Stimulated activated CD8-positive, alpha-beta memory T cell treated with anti-CD3 and anti-CD28 coated beads, Interleukin-12 subunit alpha, Interleukin-12 subunit beta, amount 100 ng/mL, for 1 hour (primary cell): Measurements from ENCODE around the gene PEX26.
"Not testable (repeated sequence)": the region's sequence is repeated elsewhere in the genome, so short reads cannot be mapped to it uniquely, and the experiment has no call there.

ENCODE experiments used
- DNase-seq: peaks from one replicate; pipeline ENCODE4 v3.0.0-alpha.2; 2020; ENCODE audit warnings: low read depth

Gene PEX26

GRCh38 chr22:18077639-18078328 is at the start of gene PEX26:
TSS of gene PEX26 (plus strand) at chr22:18077990. CDS start at chr22:18078377, 387 bp downstream.
- peak; percentile 88 for DNase-seq

GRCh38 chr22:18028817-18029527 is 48.8 kb upstream of the PEX26 start:
- no peak for DNase-seq

- no peak for DNase-seq
Measured at GRCh38 chr22:18029686-18030267, 48.0 kb upstream of the PEX26 start.

DNA sequence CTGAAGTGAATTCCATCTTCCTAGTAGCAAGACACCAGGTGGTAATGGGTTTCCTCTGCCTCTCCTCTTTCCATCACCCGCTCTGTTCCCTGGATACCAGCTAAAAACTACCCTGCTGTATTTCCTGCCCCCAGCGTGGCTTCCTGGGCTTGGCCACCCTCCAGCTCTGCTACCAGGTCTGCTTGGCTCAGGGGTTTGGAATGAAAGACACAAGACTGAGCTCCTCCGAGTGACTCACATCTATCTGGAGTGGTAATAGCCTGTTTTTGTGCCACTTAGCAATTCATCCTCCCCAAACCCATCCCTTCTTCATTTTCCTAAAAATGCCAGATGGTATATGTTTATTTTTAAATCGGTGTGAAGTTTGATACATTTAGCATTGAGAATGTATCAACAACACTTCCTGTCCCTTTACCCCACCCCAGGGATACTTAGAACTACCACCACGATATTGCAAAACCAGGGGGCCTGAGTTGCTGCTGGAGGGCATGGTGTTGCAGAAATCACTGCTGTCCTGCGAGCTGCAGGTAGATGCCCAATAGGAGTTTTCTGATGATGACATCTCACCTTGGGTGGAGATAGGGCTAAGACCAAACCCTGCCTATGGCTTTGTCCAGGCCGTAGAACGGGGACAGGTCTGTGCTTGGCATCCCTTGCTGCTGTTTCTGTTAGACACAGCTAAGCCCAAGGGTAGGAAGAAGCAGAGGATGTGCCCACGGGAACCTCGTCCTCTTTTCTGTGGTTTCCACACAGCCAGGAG is 45.9 kb upstream of the PEX26 start:
- DNase-seq, result no peak

GRCh38 chr22:18032455-18033101 is 45.2 kb upstream of the PEX26 start:
- DNase-seq, result no peak

DNA sequence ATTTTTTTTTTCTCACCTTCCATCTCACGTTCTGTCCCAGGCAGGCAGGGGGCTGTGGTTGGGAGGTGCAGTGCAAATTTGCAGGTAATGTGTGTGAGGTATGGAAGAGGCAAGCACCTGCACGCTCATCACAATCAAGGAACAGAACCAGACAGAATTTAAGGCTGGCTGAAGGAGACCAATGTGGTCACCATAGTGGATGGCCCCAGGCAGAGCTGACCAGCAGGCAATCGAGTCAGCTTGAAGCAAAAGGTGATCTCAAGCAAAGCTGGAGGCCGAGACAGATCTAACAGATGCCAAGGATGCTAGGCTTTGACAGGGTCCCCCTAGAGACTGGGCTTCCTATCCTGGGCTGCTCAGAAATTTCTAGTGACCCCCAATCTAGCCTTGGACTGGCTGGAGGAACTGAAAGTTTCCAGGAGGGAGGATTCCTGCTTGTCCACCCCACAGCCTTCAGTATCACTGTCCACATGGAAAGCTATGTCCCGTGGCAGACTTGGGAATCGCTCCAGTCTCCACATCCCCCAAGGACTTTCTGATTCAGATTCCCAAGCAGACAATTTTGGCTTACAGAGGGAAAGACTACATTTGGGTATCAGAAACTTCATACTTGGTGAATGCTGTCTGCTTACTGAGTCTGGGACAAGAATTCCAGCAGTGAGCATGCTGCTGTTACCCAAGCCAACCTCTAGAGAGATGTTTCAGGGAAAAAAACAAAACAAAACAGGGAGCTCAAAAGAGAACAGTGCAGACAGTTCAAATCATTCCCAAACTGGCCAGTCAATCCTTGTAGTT is 44.4 kb upstream of the PEX26 start:
- no peak for DNase-seq

DNA sequence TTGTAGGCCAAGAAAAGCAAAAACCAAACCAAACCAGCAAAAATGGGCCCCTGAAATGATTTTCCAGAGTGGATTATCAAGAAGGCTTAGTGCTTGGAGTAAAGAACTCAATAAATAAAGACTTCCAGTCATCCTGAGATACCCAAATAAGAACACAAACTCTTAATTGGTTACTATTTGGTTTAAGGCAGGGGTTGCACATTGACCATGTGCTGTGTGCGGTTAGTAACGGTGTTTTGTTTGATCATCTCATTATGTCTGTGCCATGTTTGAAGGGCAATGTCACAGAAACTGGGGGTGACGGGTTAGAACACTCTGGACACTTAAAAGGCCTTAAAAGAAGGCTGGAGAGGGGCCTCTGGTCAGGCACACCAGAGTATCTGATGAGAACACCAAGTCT is 43.7 kb upstream of the PEX26 start:
- no peak for DNase-seq

DNA sequence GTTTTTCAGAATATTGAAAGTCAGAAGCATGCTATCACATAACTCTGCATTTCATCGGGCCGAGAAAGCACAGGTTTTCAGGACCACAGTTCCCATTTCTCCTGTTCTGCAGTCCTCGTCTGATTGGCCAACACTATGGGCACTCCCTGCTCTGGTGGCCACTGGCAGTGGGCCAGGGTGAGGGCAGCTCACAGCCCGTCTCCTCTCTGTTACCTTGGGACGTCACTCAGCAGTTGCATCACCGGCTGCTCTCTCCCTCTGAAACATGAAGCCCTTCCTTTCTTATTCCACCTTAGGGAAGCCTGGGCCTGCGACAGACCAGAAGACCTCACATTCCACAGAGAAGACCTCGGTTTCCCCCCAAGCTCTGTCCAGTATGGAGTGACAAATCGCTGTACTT is 42.0 kb upstream of the PEX26 start:
- DNase-seq, result no peak

DNA sequence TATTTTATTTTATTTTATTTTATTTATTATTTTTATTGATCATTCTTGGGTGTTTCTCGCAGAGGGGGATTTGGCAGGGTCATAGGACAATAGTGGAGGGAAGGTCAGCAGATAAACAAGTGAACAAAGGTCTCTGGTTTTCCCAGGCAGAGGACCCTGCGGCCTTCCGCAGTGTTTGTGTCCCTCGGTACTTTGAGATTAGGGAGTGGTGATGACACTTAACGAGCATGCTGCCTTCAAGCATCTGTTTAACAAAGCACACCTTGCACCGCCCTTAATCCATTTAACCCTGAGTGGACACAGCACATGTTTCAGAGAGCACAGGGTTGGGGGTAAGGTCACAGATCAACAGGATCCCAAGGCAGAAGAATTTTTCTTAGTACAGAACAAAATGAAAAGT is 36.9 kb upstream of the PEX26 start:
- DNase-seq, result not testable (repeated sequence)

- DNase-seq, result no peak
Measured at GRCh38 chr22:18042685-18043084, 35.1 kb upstream of the PEX26 start.

DNA sequence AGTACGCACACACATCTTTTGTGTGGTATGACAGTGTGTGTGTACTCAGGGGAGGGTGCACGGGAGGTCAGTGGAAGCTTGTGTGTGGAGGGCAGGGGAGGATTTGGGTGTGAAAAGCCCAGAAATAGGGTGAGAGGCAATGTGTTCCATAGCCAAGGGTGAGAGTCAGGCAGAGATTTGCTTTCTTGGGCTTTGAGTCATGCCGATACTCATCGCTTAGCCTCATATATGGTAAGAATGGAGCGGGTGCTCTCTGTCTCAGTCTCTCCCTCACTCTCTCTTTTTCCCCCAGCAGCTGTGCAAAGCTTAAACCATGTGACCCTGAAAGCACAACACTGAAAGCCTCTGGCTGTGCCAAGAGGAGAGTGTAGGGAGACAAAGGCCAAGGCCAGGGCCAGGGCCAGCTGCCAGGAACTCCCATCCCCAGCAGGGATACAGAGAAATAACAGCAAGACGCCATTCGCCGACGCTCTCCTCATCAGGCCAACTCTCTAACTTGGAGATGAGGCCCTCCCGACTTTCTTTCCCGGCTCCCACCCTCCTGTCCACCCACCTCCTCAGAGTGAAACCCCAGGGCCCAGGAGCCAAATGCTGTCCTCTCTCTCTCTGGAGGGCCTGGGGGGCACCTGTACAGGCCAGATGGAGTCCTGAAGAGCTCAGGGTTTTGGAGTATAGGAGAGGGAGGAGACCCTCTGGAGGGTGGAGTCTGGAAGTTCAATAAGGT is 33.1 kb upstream of the PEX26 start:
- DNase-seq, result no peak

DNA sequence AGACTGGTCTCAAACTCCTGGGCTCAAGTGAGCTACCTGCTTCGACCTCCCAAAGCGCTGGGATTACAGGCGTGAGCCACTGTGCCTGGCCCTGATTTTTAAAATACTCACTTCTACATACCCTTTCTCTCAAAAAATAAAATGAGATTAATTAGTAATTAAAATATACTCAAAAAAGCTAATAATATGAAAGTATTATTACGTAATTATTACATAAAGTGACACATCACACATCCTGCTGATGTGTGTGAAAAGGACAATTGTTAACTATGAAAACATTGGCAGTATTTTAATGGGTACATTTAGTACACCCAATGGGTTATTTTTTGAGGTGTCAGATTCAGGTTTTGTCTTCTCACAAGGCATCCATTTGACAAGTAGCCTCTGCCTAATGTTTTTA is 32.0 kb upstream of the PEX26 start:
- no peak for DNase-seq

GRCh38 chr22:18048041-18048440 is 29.7 kb upstream of the PEX26 start:
- no peak for DNase-seq

- DNase-seq, result no peak
Measured at GRCh38 chr22:18048441-18048898, 29.3 kb upstream of the PEX26 start.

GRCh38 chr22:18050065-18050464 is 27.7 kb upstream of the PEX26 start:
- no peak for DNase-seq

- DNase-seq, result not testable (repeated sequence)
Measured at GRCh38 chr22:18051113-18051512, 26.7 kb upstream of the PEX26 start.

- DNase-seq, result not testable (repeated sequence)
Measured at GRCh38 chr22:18053216-18053946, 24.4 kb upstream of the PEX26 start.

DNA sequence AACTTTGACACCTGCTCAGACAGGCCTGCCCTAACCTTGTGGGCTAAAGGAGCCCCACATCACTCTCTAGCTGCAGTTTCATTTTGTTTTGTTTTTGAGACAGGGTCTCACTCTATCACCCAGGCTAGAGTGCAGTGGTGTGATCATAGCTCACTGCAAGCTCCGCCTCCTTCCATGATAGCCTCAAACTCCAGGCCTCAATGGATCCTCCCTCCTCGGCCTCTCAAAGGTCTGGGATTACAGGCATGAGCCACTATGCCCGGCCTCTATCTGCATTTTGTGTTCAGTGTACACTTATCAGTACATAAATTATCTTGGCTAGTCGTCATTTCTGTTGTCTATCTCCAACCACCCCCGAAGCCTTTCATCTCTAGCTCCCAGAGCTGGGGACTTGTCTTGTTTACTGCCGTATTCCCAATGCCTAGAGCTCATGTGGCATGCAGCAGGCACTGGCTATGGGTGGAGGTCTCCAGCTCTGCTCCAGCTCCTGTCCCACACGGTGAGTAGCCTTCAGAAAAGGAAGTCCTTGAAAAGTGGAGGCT is 22.1 kb upstream of the PEX26 start:
- no peak for DNase-seq

GRCh38 chr22:18056161-18056666 is 21.6 kb upstream of the PEX26 start:
- DNase-seq, result no peak
